HCT116 (cell line): ENCODE data around the gene CCDC187. TPM values are rescaled to one million over a fixed set of nuclear protein-coding genes. Genes with fewer than 3 reads are reported as not detected.

ENCODE experiments used
- ATAC-seq: fragments of 200-7000 bp; cut with Tn5 transposase; 2 replicates; pipeline ENCODE4 v1.9.1; 2020; ENCODE audit warnings: mild to moderate bottlenecking, moderate library complexity
- BruUV-seq: library from RNA; stranded (reverse); fragments of 400-500 nt; replicated peaks from 2 replicates; lab custom pipeline; 2021; lab: Mats Ljungman, UMichigan
- CTCF ChIA-PET: fragments of 300-600 bp; sonication (Branson Sonifier 250); formaldehyde crosslinking; loops from one replicate; lab custom pipeline; 2021; ENCODE audit warnings: antibody characterized with exemption; lab: Charles Lee
- POLR2A ChIA-PET: fragments of 300-600, 350-600 bp; sonication (Branson Sonifier 250); formaldehyde crosslinking; loops from one replicate; lab custom pipeline; 2021; ENCODE audit warnings: antibody characterized with exemption; lab: Charles Lee
- RAD21 ChIA-PET, 2 experiments: fragments of 300-600 bp; sonication (Branson Sonifier 250); formaldehyde crosslinking; loops; one replicate each; lab custom pipeline; 2023; ENCODE audit warnings: low total read pairs in 2 of 2; ENCODE audit not compliant: uncharacterized antibody in 2 of 2, unreplicated experiment in 2 of 2, low non-redundant PET in 1 of 2; lab: Charles Lee
- DNase-seq: peaks from one replicate; pipeline ENCODE4 v3.0.0-alpha.2; 2010; ENCODE audit warnings: low read depth, low spot score
- H2AFZ ChIP-seq: fragments of 200-600 bp; shearing (Covaris generic), sonication (generic); 2 replicates; pipeline ENCODE4 v1.6.1; 2017; ENCODE audit warnings: low read depth, mixed run types, mixed read lengths, antibody characterized with exemption, low read length; ENCODE audit not compliant: poor library complexity, severe bottlenecking
- H3K27ac ChIP-seq: 2 replicates; pipeline ENCODE4 v1.5.1; 2012; ENCODE audit warnings: low read depth, low read length
- H3K27me3 ChIP-seq: fragments of 200-600 bp; sonication (generic); 2 replicates; pipeline ENCODE4 v1.6.1; 2016; ENCODE audit warnings: mixed run types, low read length, mixed read lengths; ENCODE audit not compliant: insufficient read depth
- H3K36me3 ChIP-seq, 2 experiments: fragments of 200-500 bp in 1 of 2; fragments of 200-600 bp in 1 of 2; sonication (Bioruptor generic) in 1 of 2; sonication (generic) in 1 of 2; 2 replicates each; pipeline versions ENCODE4 v1.5.1 to v1.6.1; 2014 to 2016; ENCODE audit warnings: low read length in 2 of 2, inconsistent platforms in 1 of 2, mixed read lengths in 1 of 2, mixed run types in 1 of 2; ENCODE audit not compliant: insufficient read depth in 2 of 2, control insufficient read depth in 1 of 2
- H3K4me1 ChIP-seq, 2 experiments: fragments of 200-600 bp in 1 of 2; sonication (generic) in 1 of 2; 2 replicates each; pipeline versions ENCODE4 v1.5.1 to v1.6.1; 2012 to 2017; ENCODE audit warnings: low read length in 2 of 2, inconsistent platforms in 1 of 2, mild to moderate bottlenecking in 1 of 2, mixed read lengths in 1 of 2, mixed run types in 1 of 2, moderate library complexity in 1 of 2; ENCODE audit not compliant: insufficient read depth in 2 of 2, control insufficient read depth in 1 of 2
- H3K4me2 ChIP-seq: fragments of 200-600 bp; sonication (generic); 2 replicates; pipeline ENCODE4 v1.6.1; 2017; ENCODE audit warnings: mixed run types, low read length, mixed read lengths
- H3K4me3 ChIP-seq, 2 experiments: fragments of 200-600 bp in 1 of 2; sonication (generic) in 1 of 2; replicated peaks in 1 of 2; 2 replicates each; pipeline ENCODE4 v1.5.1; 2011 to 2016; ENCODE audit warnings: low read length in 2 of 2, control low read depth in 1 of 2, low read depth in 1 of 2, mild to moderate bottlenecking in 1 of 2, mixed read lengths in 1 of 2, mixed run types in 1 of 2
- H3K79me2 ChIP-seq: fragments of 200-600 bp; sonication (generic); 2 replicates; pipeline ENCODE4 v1.6.1; 2017; ENCODE audit warnings: mild to moderate bottlenecking, mixed run types, low read length, moderate library complexity, mixed read lengths; ENCODE audit not compliant: insufficient read depth
- H3K9ac ChIP-seq: fragments of 200-600 bp; sonication (generic); 2 replicates; pipeline ENCODE4 v1.6.1; 2016; ENCODE audit warnings: low read length, mixed read lengths
- H3K9me2 ChIP-seq: fragments of 200-600 bp; sonication (generic), shearing (Covaris generic); 2 replicates; pipeline ENCODE4 v1.6.1; 2017; ENCODE audit warnings: mixed run types, mild to moderate bottlenecking, moderate library complexity; ENCODE audit not compliant: insufficient read depth
- H3K9me3 ChIP-seq, 2 experiments: fragments of 200-500 bp in 1 of 2; fragments of 200-600 bp in 1 of 2; sonication (Bioruptor generic) in 1 of 2; sonication (generic) in 1 of 2; 2 replicates each; pipeline ENCODE4 v1.6.1; 2014 to 2017; ENCODE audit warnings: low read length in 2 of 2, mixed read lengths in 2 of 2, inconsistent platforms in 1 of 2, low read depth in 1 of 2, mild to moderate bottlenecking in 1 of 2, mixed run types in 1 of 2, moderate library complexity in 1 of 2; ENCODE audit not compliant: control insufficient read depth in 1 of 2, insufficient read depth in 1 of 2
- H4K20me1 ChIP-seq: fragments of 200-600 bp; sonication (generic), shearing (Covaris generic); 2 replicates; pipeline ENCODE4 v1.6.1; 2017; ENCODE audit warnings: mixed run types, mild to moderate bottlenecking, moderate library complexity; ENCODE audit not compliant: insufficient read depth
- ATF3 ChIP-seq: IDR thresholded peaks from 2 replicates; pipeline ENCODE4 v1.6.1; 2012
- CBX3 ChIP-seq: IDR thresholded peaks from 2 replicates; pipeline ENCODE4 v1.6.1; 2012; ENCODE audit warnings: low read depth
- EZH2 ChIP-seq: fragments of 200-600 bp; sonication (generic); IDR thresholded peaks from 2 replicates; pipeline ENCODE4 v1.6.1; 2017; ENCODE audit warnings: antibody characterized with exemption, mixed run types
- EZH2phosphoT487 ChIP-seq: fragments of 200-600 bp; IDR thresholded peaks from 2 replicates; pipeline ENCODE4 v1.6.1; 2018; ENCODE audit warnings: antibody characterized with exemption, borderline replicate concordance
- FOSL1 ChIP-seq: IDR thresholded peaks from 2 replicates; pipeline ENCODE4 v1.6.1; 2012; ENCODE audit warnings: low read depth
- MAX ChIP-seq: IDR thresholded peaks from 2 replicates; pipeline ENCODE4 v1.6.1; 2012
- RAD21 ChIP-seq: IDR thresholded peaks from 2 replicates; pipeline ENCODE4 v1.6.1; 2012; ENCODE audit warnings: low read depth, mild to moderate bottlenecking
- SIN3A ChIP-seq: IDR thresholded peaks from 2 replicates; pipeline ENCODE4 v1.6.1; 2012; ENCODE audit warnings: low read depth
- SRF ChIP-seq: IDR thresholded peaks from 2 replicates; pipeline ENCODE4 v1.6.1; 2012; ENCODE audit warnings: low read depth
- TCF7L2 ChIP-seq: IDR thresholded peaks from 2 replicates; pipeline ENCODE4 v1.7.0; 2011; ENCODE audit warnings: borderline replicate concordance, inconsistent platforms; ENCODE audit not compliant: insufficient read depth, insufficient read length; ENCODE audit errors: extremely low read depth
- ZBTB33 ChIP-seq: IDR thresholded peaks from 2 replicates; pipeline ENCODE4 v1.6.1; 2011; ENCODE audit warnings: mild to moderate bottlenecking, low read length, moderate library complexity; ENCODE audit not compliant: insufficient replicate concordance; ENCODE audit errors: extremely low read depth
- ZFX ChIP-seq: fragments of 450-650 bp; IDR thresholded peaks from 2 replicates; pipeline ENCODE4 v1.6.1; 2017
- ZNF274 ChIP-seq: fragments of 200-500 bp; sonication (Bioruptor generic); IDR thresholded peaks from 2 replicates; pipeline ENCODE4 v1.6.1; 2014; ENCODE audit warnings: mild to moderate bottlenecking, low read depth, low read length, inconsistent platforms
- intact Hi-C: fragments of 100-400 bp; cut with micrococcal nuclease; formaldehyde crosslinking; loops from 2 replicates; pipeline ENCODE4 v1.10.0; 2022
- total RNA-seq: library from RNA; stranded (reverse); gene quantifications from one replicate; pipeline ENCODE4 v1.2.1, GENCODE V29; 2021; ENCODE audit not compliant: unreplicated experiment
- TF ChIP-seq, protein P1 (sequence below), 3 experiments: fragments of 200-600 bp in 1 of 3; sonication (generic) in 1 of 3; IDR thresholded peaks in 2 of 3; conservative IDR thresholded peaks in 1 of 3; 2 replicates each; pipeline ENCODE4 v1.5.1; 2012 to 2017; ENCODE audit warnings: low read depth in 2 of 3, low read length in 2 of 3, antibody characterized with exemption in 1 of 3, borderline replicate concordance in 1 of 3, control low read depth in 1 of 3, mild to moderate bottlenecking in 1 of 3, mixed read lengths in 1 of 3, mixed run types in 1 of 3, moderate library complexity in 1 of 3; ENCODE audit not compliant: insufficient read depth in 1 of 3

The CCDC187 gene
- total RNA-seq, 1 experiment from 2014 or later, result 4.6 TPM

DNA sequence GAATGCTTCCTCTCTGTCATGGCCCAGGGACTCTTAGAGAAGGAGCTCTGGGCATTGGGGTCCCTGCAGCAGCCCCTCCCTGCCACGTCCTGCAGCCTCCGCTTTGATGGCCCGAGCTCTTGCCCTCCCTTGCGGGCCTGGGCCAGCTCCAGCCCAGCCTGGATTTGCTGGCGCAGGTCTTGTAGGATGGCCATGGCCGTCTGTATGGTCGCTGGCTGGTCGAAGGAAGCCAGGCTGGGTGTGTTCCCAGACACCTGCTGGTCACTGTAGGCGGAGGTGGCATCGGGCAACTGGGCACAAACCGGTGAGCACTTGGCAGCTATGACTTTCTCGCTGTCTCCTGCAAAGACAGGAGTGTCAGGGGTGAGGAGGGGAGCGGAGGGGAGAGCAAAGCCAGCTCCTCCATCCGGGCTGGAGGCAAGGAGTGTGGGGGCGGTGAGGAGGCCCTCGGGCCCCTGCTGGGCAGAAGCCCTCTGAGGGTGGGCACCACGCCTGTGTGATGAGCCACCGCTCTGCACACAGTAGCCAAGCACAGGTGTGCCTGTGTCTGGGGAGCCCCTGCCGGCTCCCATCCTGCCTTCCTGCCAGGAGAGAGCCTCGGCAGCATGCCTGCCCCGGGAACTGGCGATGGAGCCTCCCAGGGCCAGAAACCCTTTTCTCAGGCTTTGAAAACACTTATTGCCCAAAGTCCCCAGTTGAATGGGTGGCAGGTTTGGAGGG, 12.4 kb downstream of the CCDC187 start:
- peaks cover 0 to 5% of the 10 kb centered on the region in 2 experiments; a peak in 1 of 4 replicates for H3K9me3 ChIP-seq
- H3K27ac ChIP-seq, result no peak overlapping the region
- H4K20me1 ChIP-seq, result no peaks in the 10 kb centered on the region
- no peak for ATAC-seq
- intact Hi-C loops, result no loop called here
- no peak overlapping the region for H3K9ac ChIP-seq
- DNase-seq, result no peak
- H3K4me3 ChIP-seq, result no peak overlapping the region
- no peaks in the 10 kb centered on the region for H3K9me2 ChIP-seq
- BruUV-seq, result no TSS peak
- peaks cover 8 to 16% of the 10 kb centered on the region in 2 experiments; a peak in 3 of 4 replicates for H3K4me1 ChIP-seq
- ChIA-PET CTCF (no interaction called here), POLR2A (no interaction called here), RAD21 (no interaction called here)
- H3K79me2 ChIP-seq, result no peaks in the 10 kb centered on the region
- H3K27me3 ChIP-seq, result no peaks in the 10 kb centered on the region
- TF ChIP-seq ZNF274 (no peak), EZH2 (no peak), FOSL1 (no peak), MAX (no peak), CBX3 (no peak), ZBTB33 (no peak), RAD21 (no peak), SRF (no peak), ATF3 (no peak), EZH2phosphoT487 (no peak), SIN3A (no peak), ZFX (no peak), TCF7L2 (no peak)
- TF ChIP-seq, protein P1, sequence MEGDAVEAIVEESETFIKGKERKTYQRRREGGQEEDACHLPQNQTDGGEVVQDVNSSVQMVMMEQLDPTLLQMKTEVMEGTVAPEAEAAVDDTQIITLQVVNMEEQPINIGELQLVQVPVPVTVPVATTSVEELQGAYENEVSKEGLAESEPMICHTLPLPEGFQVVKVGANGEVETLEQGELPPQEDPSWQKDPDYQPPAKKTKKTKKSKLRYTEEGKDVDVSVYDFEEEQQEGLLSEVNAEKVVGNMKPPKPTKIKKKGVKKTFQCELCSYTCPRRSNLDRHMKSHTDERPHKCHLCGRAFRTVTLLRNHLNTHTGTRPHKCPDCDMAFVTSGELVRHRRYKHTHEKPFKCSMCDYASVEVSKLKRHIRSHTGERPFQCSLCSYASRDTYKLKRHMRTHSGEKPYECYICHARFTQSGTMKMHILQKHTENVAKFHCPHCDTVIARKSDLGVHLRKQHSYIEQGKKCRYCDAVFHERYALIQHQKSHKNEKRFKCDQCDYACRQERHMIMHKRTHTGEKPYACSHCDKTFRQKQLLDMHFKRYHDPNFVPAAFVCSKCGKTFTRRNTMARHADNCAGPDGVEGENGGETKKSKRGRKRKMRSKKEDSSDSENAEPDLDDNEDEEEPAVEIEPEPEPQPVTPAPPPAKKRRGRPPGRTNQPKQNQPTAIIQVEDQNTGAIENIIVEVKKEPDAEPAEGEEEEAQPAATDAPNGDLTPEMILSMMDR (IDR thresholded peaks at IDR 0.05 in 2 of 3, conservative IDR thresholded peaks at IDR 0.05 in 1 of 3; ENCODE audit: borderline replicate concordance in 1 of 3, insufficient read depth in 1 of 3, low read depth in 2 of 3, low read length in 2 of 3), result no peak
- no peak overlapping the region for H3K4me2 ChIP-seq
- H2AFZ ChIP-seq, result no peak overlapping the region
- no peaks in the 10 kb centered on the region for H3K36me3 ChIP-seq
